H1 (cell line): Measurements from ENCODE around the gene CHST13. TPM values are rescaled to one million over a fixed set of nuclear protein-coding genes. Genes with fewer than 3 reads are reported as not detected.

Experiments
- CTCF ChIA-PET: fragments of 300-600 bp; sonication (Branson Sonifier 250); formaldehyde crosslinking; loops from one replicate; lab custom pipeline; 2021; ENCODE audit not compliant: partially characterized antibody; lab: Charles Lee
- POLR2A ChIA-PET: fragments of 300-600 bp; sonication (Branson Sonifier 250); formaldehyde crosslinking; loops from one replicate; lab custom pipeline; 2021; ENCODE audit warnings: inconsistent platforms; ENCODE audit not compliant: partially characterized antibody; lab: Charles Lee
- DNase-seq, 2 experiments: peaks; one replicate each; pipeline versions ENCODE4 v3.0.0 to v3.0.0-alpha.2; 2010 to 2022; ENCODE audit warnings: low spot score in 2 of 2, low read depth in 1 of 2, mixed read lengths in 1 of 2
- FAIRE-seq: peaks from 2 replicates; lab custom pipeline; 2011; peaks lifted over from hg19 to GRCh38; lab: Jason Lieb, UNC
- H2AFZ ChIP-seq: 2 replicates; pipeline ENCODE4 v1.8.1; 2012; ENCODE audit warnings: low read length, inconsistent platforms
- H2AK5ac ChIP-seq: 2 replicates; pipeline ENCODE4 v1.6.1; 2013; ENCODE audit warnings: low read depth, low read length
- H2BK120ac ChIP-seq: replicated peaks from 2 replicates; pipeline ENCODE3; 2013; ENCODE audit warnings: low read depth, low read length, inconsistent platforms
- H2BK12ac ChIP-seq: 2 replicates; pipeline ENCODE4 v1.6.1; 2013; ENCODE audit warnings: low read depth, low read length
- H2BK15ac ChIP-seq: 2 replicates; pipeline ENCODE4 v1.6.1; 2013; ENCODE audit warnings: low read length
- H2BK20ac ChIP-seq: 2 replicates; pipeline ENCODE4 v1.6.1; 2013; ENCODE audit warnings: low read length
- H2BK5ac ChIP-seq: 2 replicates; pipeline ENCODE4 v1.6.1; 2013; ENCODE audit warnings: low read depth, low read length
- H3K14ac ChIP-seq: 2 replicates; pipeline ENCODE4 v1.6.1; 2013; ENCODE audit warnings: inconsistent platforms; ENCODE audit not compliant: insufficient read length
- H3K18ac ChIP-seq: 2 replicates; pipeline ENCODE4 v1.6.1; 2013; ENCODE audit warnings: low read length; ENCODE audit errors: extremely low read depth
- H3K23ac ChIP-seq: 2 replicates; pipeline ENCODE4 v1.6.1; 2013; ENCODE audit warnings: inconsistent platforms; ENCODE audit not compliant: insufficient read length
- H3K23me2 ChIP-seq: 2 replicates; pipeline ENCODE4 v1.6.1; 2013; ENCODE audit warnings: low read depth, low read length
- H3K27ac ChIP-seq: 2 replicates; pipeline ENCODE4 v1.6.1; 2011; ENCODE audit warnings: low read depth, low read length, inconsistent platforms
- H3K27me3 ChIP-seq, 4 experiments: replicated peaks in 1 of 4; 1 replicate in 1 of 4; 2 replicates in 3 of 4; pipeline versions ENCODE4 v1.6.1 to v1.8.1; 2011 to 2013; ENCODE audit warnings: low read length in 3 of 4, mild to moderate bottlenecking in 3 of 4, inconsistent platforms in 2 of 4, mixed read lengths in 2 of 4, moderate library complexity in 1 of 4; ENCODE audit not compliant: control insufficient read depth in 3 of 4, insufficient read depth in 3 of 4; ENCODE audit errors: extremely low read depth in 1 of 4
- H3K36me3 ChIP-seq, 4 experiments: 2 replicates each; pipeline versions ENCODE4 v1.6.1 to v1.8.1; 2011 to 2013; ENCODE audit warnings: mild to moderate bottlenecking in 4 of 4, low read length in 3 of 4, moderate library complexity in 2 of 4, control low read depth in 1 of 4, inconsistent platforms in 1 of 4; ENCODE audit not compliant: insufficient read depth in 4 of 4, control insufficient read depth in 2 of 4
- H3K4ac ChIP-seq: replicated peaks from 2 replicates; pipeline ENCODE3; 2013; ENCODE audit warnings: low read length, low read depth, mixed read lengths, inconsistent platforms; ENCODE audit not compliant: insufficient read length
- H3K4me1 ChIP-seq, 4 experiments: replicated peaks in 1 of 4; 1 replicate in 1 of 4; 2 replicates in 3 of 4; pipeline versions ENCODE4 v1.6.1 to v1.8.1; 2011 to 2013; ENCODE audit warnings: low read length in 3 of 4, inconsistent platforms in 2 of 4, mixed read lengths in 1 of 4; ENCODE audit not compliant: insufficient read depth in 4 of 4, control insufficient read depth in 3 of 4
- H3K4me2 ChIP-seq, 2 experiments: 2 replicates each; pipeline versions ENCODE4 v1.6.1 to v1.8.1; 2011 to 2013; ENCODE audit warnings: low read depth in 2 of 2, low read length in 2 of 2, control low read depth in 1 of 2, inconsistent platforms in 1 of 2, mild to moderate bottlenecking in 1 of 2; ENCODE audit not compliant: insufficient read depth in 1 of 2
- H3K4me3 ChIP-seq, 4 experiments: fragments of 200-600, 300-600 bp in 1 of 4; sonication (generic), shearing (Covaris generic), sonication (Bioruptor Twin) in 1 of 4; 2 replicates each; pipeline versions ENCODE4 v1.5.1 to v1.8.1; 2011 to 2016; ENCODE audit warnings: low read length in 4 of 4, low read depth in 3 of 4, control low read depth in 2 of 4, inconsistent platforms in 2 of 4, mild to moderate bottlenecking in 2 of 4, mixed read lengths in 1 of 4, moderate library complexity in 1 of 4; ENCODE audit not compliant: insufficient read depth in 2 of 4; ENCODE audit errors: extremely low read depth in 1 of 4
- H3K56ac ChIP-seq: replicated peaks from 2 replicates; pipeline ENCODE3; 2013; ENCODE audit warnings: low read depth, mild to moderate bottlenecking, mixed read lengths, low read length, inconsistent platforms; ENCODE audit not compliant: insufficient read length
- H3K79me1 ChIP-seq: 2 replicates; pipeline ENCODE4 v1.6.1; 2013; ENCODE audit warnings: low read depth, low read length, control low read depth
- H3K79me2 ChIP-seq, 2 experiments: 2 replicates each; pipeline versions ENCODE4 v1.6.1 to v1.8.1; 2012 to 2013; ENCODE audit warnings: low read length in 2 of 2, mild to moderate bottlenecking in 2 of 2, inconsistent platforms in 1 of 2; ENCODE audit not compliant: insufficient read depth in 2 of 2, control insufficient read depth in 1 of 2
- H3K9ac ChIP-seq, 4 experiments: replicated peaks in 1 of 4; 1 replicate in 1 of 4; 2 replicates in 3 of 4; pipeline versions ENCODE4 v1.6.1 to v1.8.1; 2011 to 2013; ENCODE audit warnings: low read depth in 3 of 4, low read length in 3 of 4, control low read depth in 2 of 4, mild to moderate bottlenecking in 2 of 4, moderate library complexity in 2 of 4, inconsistent platforms in 1 of 4; ENCODE audit errors: extremely low read depth in 1 of 4
- H3K9me3 ChIP-seq, 2 experiments: 2 replicates each; pipeline versions ENCODE4 v1.6.1 to v1.8.1; 2012 to 2013; ENCODE audit warnings: mild to moderate bottlenecking in 2 of 2, moderate library complexity in 2 of 2, control low read depth in 1 of 2, inconsistent platforms in 1 of 2, low read depth in 1 of 2, low read length in 1 of 2, mixed read lengths in 1 of 2; ENCODE audit not compliant: insufficient read depth in 2 of 2
- H4K20me1 ChIP-seq, 2 experiments: replicated peaks in 1 of 2; 2 replicates each; pipeline versions ENCODE3 to v1.8.1; 2011 to 2013; ENCODE audit warnings: inconsistent platforms in 2 of 2, low read length in 2 of 2, mild to moderate bottlenecking in 1 of 2; ENCODE audit not compliant: insufficient read depth in 2 of 2, control insufficient read depth in 1 of 2
- H4K5ac ChIP-seq: 2 replicates; pipeline ENCODE4 v1.6.1; 2013; ENCODE audit warnings: low read length, low read depth, mixed read lengths, inconsistent platforms; ENCODE audit not compliant: insufficient read length
- H4K8ac ChIP-seq: 2 replicates; pipeline ENCODE4 v1.8.0; 2013; ENCODE audit warnings: mild to moderate bottlenecking, moderate library complexity, low read length, inconsistent platforms; ENCODE audit not compliant: insufficient read depth; ENCODE audit errors: extremely low read depth
- H4K91ac ChIP-seq: replicated peaks from 2 replicates; pipeline ENCODE3; 2013; ENCODE audit warnings: low read length, mixed read lengths, inconsistent platforms; ENCODE audit not compliant: insufficient read length
- CTCF ChIP-seq, 3 experiments: IDR thresholded peaks; 1 replicate in 2 of 3; 2 replicates in 1 of 3; pipeline versions ENCODE4 v1.5.1 to v1.6.1; 2011; ENCODE audit warnings: low read length in 3 of 3, mild to moderate bottlenecking in 3 of 3, inconsistent platforms in 2 of 3, low read depth in 1 of 3, moderate library complexity in 1 of 3; ENCODE audit not compliant: insufficient read depth in 1 of 3; ENCODE audit errors: control extremely low read depth in 1 of 3
- KDM4A ChIP-seq: IDR thresholded peaks from one replicate; pipeline ENCODE4 v1.7.1; 2012; ENCODE audit warnings: low read depth, mild to moderate bottlenecking, moderate library complexity, low read length, inconsistent platforms; ENCODE audit not compliant: severe bottlenecking
- KDM5A ChIP-seq: fragments of 200-600 bp; IDR thresholded peaks from 2 replicates; pipeline ENCODE4 v1.7.1; 2012; ENCODE audit warnings: mild to moderate bottlenecking, low read length, inconsistent platforms, mixed read lengths
- MAX ChIP-seq: IDR thresholded peaks from 2 replicates; pipeline ENCODE4 v1.6.1; 2012; ENCODE audit warnings: inconsistent platforms
- RAD21 ChIP-seq, 2 experiments: IDR thresholded peaks in 1 of 2; conservative IDR thresholded peaks in 1 of 2; 2 replicates each; pipeline ENCODE4 v1.6.1; 2011; ENCODE audit warnings: low read depth in 2 of 2, low read length in 2 of 2, improper control_type of control experiment in 1 of 2, inconsistent platforms in 1 of 2, mild to moderate bottlenecking in 1 of 2, moderate library complexity in 1 of 2
- SAP30 ChIP-seq: fragments of 300-600 bp; sonication (generic); IDR thresholded peaks from 2 replicates; pipeline ENCODE4 v1.7.1; 2012; ENCODE audit warnings: low read length, moderate library complexity, mild to moderate bottlenecking, inconsistent platforms; ENCODE audit not compliant: insufficient read depth, insufficient replicate concordance
- SP1 ChIP-seq: IDR thresholded peaks from 2 replicates; pipeline ENCODE4 v1.6.1; 2011; ENCODE audit warnings: low read depth, low read length
- TEAD4 ChIP-seq: IDR thresholded peaks from 2 replicates; pipeline ENCODE4 v1.6.1; 2012; ENCODE audit warnings: low read depth, low read length, inconsistent platforms, mixed read lengths
- WGBS, 2 experiments: shearing (Covaris generic) in 1 of 2; methylation state at CpG; one replicate each; pipeline versions ENCODE4 v1.1.6 to v1.1.7; 2013 to 2015; ENCODE audit warnings: low lambda C conversion rate in 2 of 2, mixed read lengths in 2 of 2, inconsistent platforms in 1 of 2, low coverage in 1 of 2, missing lambda C conversion rate in 1 of 2; ENCODE audit not compliant: insufficient replicate concordance in 2 of 2, insufficient coverage in 1 of 2, insufficient read length in 1 of 2; ENCODE audit errors: extremely low coverage in 1 of 2, missing lambda C conversion rate in 1 of 2; 5-methylcytosine and 5-hydroxymethylcytosine counted together
- polyA plus RNA-seq, 7 experiments: library from polyadenylated mRNA; depleted of rRNA in 3 of 7; stranded (reverse) in 5 of 7; unstranded in 2 of 7; fragments of >200 nt in 5 of 7; fragments of 200-250 nt in 2 of 7; gene quantifications; 1 replicate in 5 of 7; 2 replicates in 1 of 7; 4 replicates in 1 of 7; pipeline versions ENCODE4 v1.2.1 to v1.2.3, GENCODE V29; 2011 to 2013; ENCODE audit warnings: missing spikeins in 2 of 7, mixed read lengths in 2 of 7
- total RNA-seq: library from RNA; stranded (reverse); fragmentation: NEBNext Ultra II Directional; extraction: Animal tissue kit (Norgen Biotek cat#: 25700); gene quantifications from 2 replicates; pipeline ENCODE4 v1.2.1, GENCODE V29; 2021

The CHST13 gene
- total and polyA plus RNA-seq, 2 of the 8 experiments (the other 6 are each of a cell fraction or from before 2014, with no cell fraction given) = 5.4 to 11.7 TPM

- H3K23me2 ChIP-seq = peaks cover 5% of the 10 kb centered on the region; the same call in 1 of the 2 replicates
- H3K14ac ChIP-seq = no peak overlapping the region
- no peak overlapping the region for H2AK5ac ChIP-seq
- DNase-seq (peak in 1 of 2 experiments; percentile 87), FAIRE-seq (peak; percentile 75)
- no peak overlapping the region for H4K5ac ChIP-seq
- no peak overlapping the region for H3K4ac ChIP-seq
- TF ChIP-seq SP1 (no peak), SAP30 (no peak), KDM4A (no peak), TEAD4 (peak; percentile 82; the same call in 1 of the 2 replicates), CTCF (IDR thresholded peaks at IDR 0.05; ENCODE audit: control extremely low read depth in 1 of 3, insufficient read depth in 1 of 3, low read depth in 1 of 3, low read length in 3 of 3) (peak in 2 of 3 experiments; percentile 83 to 87; a peak in 3 of 4 replicates), KDM5A (no peak), RAD21 (IDR thresholded peaks at IDR 0.05 in 1 of 2, conservative IDR thresholded peaks at IDR 0.05 in 1 of 2; ENCODE audit: low read depth in 2 of 2, low read length in 2 of 2) (peak; percentile 79 to 86), MAX (0 out of 2 replicates have a peak, but pooled peaks have one; percentile 24)
- H3K4me2 ChIP-seq = no peak overlapping the region
- H3K79me2 ChIP-seq = no peaks in the 10 kb centered on the region
- H4K8ac ChIP-seq = no peak overlapping the region
- H2BK20ac ChIP-seq = no peak overlapping the region
- no peak overlapping the region for H3K23ac ChIP-seq
- no peak overlapping the region for H4K91ac ChIP-seq
- WGBS, 2 experiments = 6% methylated on average over 6 of the region's 6 CpGs; no CpG with 5 or more reads in 1 of the 2 experiments
- no peak overlapping the region for H3K18ac ChIP-seq
- H2BK5ac ChIP-seq = no peak overlapping the region
- peaks cover 0 to 15% (median 10%) of the 10 kb centered on the region in 4 experiments; a peak in 6 of 7 replicates for H3K4me1 ChIP-seq
- H3K27me3 ChIP-seq = peaks cover 0 to 16% (median 11%) of the 10 kb centered on the region in 4 experiments; a peak in 5 of 7 replicates
- H2BK120ac ChIP-seq = no peak overlapping the region
- H2AFZ ChIP-seq = no peak overlapping the region
- H3K56ac ChIP-seq = no peak overlapping the region
- H3K36me3 ChIP-seq = no peaks in the 10 kb centered on the region
- H2BK12ac ChIP-seq = no peak overlapping the region
- no peak overlapping the region for H3K27ac ChIP-seq
- H3K9ac ChIP-seq = no peak overlapping the region
- CTCF ChIA-PET = interaction anchor here (0.6 to 4.1 kb wide), 24 partner anchors 8 to 470 kb away, joined by 3 to 35 read pairs (median 4); no protein-coding TSS in a partner anchor
- H3K4me3 ChIP-seq = no peak overlapping the region
- H3K9me3 ChIP-seq = no peaks in the 10 kb centered on the region
- H4K20me1 ChIP-seq = no peaks in the 10 kb centered on the region
- no peaks in the 10 kb centered on the region for H3K79me1 ChIP-seq
- POLR2A ChIA-PET = no interaction called here
- no peak overlapping the region; the same call in 1 of the 2 replicates for H2BK15ac ChIP-seq
These were observed 1.6 kb upstream of the CHST13 start for GRCh38 chr3:126522363-126522788.
